ENCODE results near the gene ALK.

The ALK gene

DNA sequence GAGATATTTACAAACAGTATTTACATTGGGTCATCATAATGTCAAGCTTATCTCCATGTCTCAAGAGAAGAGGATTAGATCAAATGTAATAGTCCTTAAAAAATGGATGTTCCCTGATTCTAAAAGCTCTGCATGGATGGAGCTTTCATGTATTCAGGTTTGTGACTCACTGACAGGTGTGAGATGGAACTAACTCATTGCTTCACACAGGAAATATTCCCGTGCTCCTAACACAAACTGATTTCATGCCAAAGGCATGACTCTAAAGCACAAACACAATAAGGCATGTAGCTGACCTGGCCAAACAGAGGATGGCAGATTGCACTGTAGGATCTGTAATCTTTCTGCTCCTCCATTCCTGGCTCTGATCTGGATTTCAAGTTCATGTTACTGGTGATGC, 110.0 kb downstream of the ALK start:
- no peaks in the 10 kb centered on the region for H3K9me3 ChIP-seq (ENCODE audit: control insufficient read depth, insufficient read depth, low read length)
- no peaks in the 10 kb centered on the region for H3K4me1 ChIP-seq (ENCODE audit: insufficient read depth, low read length)
- H3K9ac ChIP-seq (ENCODE audit: low read depth, low read length), result no peak overlapping the region
- H3K36me3 ChIP-seq (ENCODE audit: insufficient read depth, low read length), result no peaks in the 10 kb centered on the region

DNA sequence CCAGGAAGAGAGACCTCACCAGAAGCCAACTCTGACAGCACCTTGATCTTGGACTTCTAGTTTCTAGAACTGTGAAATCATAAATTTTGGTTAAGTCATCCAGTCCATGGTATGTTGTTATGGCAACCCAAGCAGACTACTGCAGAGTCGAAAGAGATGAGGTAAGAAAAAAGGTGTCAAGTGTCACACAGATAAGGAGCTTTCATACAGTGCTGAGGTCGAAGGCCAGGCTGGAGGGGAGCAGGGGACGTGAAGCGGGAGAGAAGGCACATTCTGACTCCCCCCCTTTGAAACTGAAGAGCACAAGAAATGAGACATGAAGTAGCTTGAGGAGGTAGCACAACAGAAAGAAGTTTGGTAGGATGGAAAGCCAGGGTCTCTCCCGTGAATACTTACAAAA, 110.4 kb downstream of the ALK start:
- Histone ChIP-seq H3K4me1 (ENCODE audit: insufficient read depth, low read length) (no peaks in the 10 kb centered on the region), H3K36me3 (ENCODE audit: insufficient read depth, low read length) (no peaks in the 10 kb centered on the region), H3K9me3 (ENCODE audit: control insufficient read depth, insufficient read depth, low read length) (no peaks in the 10 kb centered on the region), H3K9ac (ENCODE audit: low read depth, low read length) (no peak overlapping the region)

DNA sequence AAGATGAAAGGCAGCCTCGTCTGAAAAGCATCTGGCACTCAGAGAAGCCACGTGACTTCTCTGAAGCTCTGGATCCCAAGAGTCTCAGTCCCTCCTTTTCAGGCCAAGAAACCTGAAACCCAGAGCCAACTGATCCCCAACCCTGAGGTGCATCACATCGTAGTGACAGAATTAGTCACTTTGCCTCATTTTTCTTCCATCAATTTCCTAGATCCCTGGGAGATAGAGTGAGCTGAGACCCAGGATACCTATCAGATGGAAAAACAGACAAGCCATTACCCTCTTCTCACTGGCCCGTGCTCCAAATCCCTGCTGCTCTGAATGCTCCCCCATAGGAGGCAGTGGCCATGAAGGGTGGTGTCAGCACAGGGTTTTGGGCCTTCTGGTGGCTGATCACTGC, 113.1 kb downstream of the ALK start:
- no peak overlapping the region for H3K9ac ChIP-seq (ENCODE audit: low read depth, low read length)
- no peaks in the 10 kb centered on the region for H3K36me3 ChIP-seq (ENCODE audit: insufficient read depth, low read length)
- no peaks in the 10 kb centered on the region for H3K9me3 ChIP-seq (ENCODE audit: control insufficient read depth, insufficient read depth, low read length)
- H3K4me1 ChIP-seq (ENCODE audit: insufficient read depth, low read length), result no peaks in the 10 kb centered on the region

DNA sequence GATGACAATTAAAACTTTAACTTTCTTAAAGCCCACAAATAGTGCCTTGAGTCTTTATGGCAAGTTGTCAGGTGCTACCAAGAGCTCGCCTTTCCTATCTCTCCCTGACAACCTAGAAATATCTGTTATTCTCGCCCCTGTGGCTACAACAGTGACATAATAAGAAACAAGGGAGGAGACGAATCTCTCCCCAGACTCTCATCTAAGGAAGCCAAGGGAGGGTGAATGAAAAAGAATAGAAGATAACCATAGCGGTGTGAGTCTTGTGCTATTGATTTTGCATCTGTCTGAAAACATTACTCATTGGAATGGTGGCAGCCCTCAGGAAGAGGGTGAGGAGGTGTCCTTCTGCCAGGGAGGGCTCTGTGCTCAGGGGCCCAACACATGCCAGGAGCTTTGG, 114.3 kb downstream of the ALK start:
- H3K9ac ChIP-seq (ENCODE audit: low read depth, low read length), result no peak overlapping the region
- no peaks in the 10 kb centered on the region for H3K36me3 ChIP-seq (ENCODE audit: insufficient read depth, low read length)
- H3K9me3 ChIP-seq (ENCODE audit: control insufficient read depth, insufficient read depth, low read length), result no peaks in the 10 kb centered on the region
- H3K4me1 ChIP-seq (ENCODE audit: insufficient read depth, low read length), result no peaks in the 10 kb centered on the region

DNA sequence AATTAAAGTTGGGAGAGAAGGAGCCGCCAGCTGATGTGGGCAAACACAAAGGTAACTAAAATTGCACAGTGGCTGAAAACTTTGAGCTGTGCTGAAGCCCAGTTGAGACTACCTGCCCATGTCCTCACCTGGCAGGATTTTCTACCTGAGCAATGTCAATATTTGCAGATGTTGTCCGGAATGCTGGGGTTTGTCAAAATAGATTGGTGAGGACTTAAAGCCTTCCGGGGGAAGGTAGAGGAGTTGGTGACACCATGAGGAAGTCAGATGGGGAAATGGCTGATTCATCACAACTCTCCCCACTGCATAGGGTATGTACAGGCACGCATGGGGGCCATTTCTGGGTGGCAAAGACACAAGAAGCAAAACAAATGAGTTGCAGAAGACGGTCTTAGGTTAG, 114.9 kb downstream of the ALK start:
- no peaks in the 10 kb centered on the region for H3K9me3 ChIP-seq (ENCODE audit: control insufficient read depth, insufficient read depth, low read length)
- H3K9ac ChIP-seq (ENCODE audit: low read depth, low read length), result no peak overlapping the region
- no peaks in the 10 kb centered on the region for H3K36me3 ChIP-seq (ENCODE audit: insufficient read depth, low read length)
- no peaks in the 10 kb centered on the region for H3K4me1 ChIP-seq (ENCODE audit: insufficient read depth, low read length)

DNA sequence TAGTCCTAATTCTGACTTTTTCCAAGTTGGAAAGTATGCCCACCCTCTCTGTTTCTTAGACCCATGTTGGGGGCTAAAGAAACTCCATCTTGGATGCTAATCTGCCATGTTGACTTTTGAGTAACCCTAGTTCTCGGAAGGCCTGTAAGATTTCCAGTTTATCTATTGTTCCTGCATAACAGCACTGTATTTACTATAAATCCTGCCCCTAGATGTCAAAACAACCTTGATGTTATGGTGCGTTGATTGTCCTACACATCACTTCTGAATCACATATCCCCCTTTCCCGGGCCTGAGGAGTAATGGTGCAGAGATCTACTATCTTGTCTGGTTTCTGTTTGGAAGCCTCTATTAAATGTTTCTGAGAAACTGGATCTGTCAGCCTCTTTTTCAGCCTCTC, 116.7 kb downstream of the ALK start:
- H3K9me3 ChIP-seq (ENCODE audit: control insufficient read depth, insufficient read depth, low read length), result no peaks in the 10 kb centered on the region
- no peak overlapping the region for H3K9ac ChIP-seq (ENCODE audit: low read depth, low read length)
- no peaks in the 10 kb centered on the region for H3K4me1 ChIP-seq (ENCODE audit: insufficient read depth, low read length)
- H3K36me3 ChIP-seq (ENCODE audit: insufficient read depth, low read length), result no peaks in the 10 kb centered on the region

DNA sequence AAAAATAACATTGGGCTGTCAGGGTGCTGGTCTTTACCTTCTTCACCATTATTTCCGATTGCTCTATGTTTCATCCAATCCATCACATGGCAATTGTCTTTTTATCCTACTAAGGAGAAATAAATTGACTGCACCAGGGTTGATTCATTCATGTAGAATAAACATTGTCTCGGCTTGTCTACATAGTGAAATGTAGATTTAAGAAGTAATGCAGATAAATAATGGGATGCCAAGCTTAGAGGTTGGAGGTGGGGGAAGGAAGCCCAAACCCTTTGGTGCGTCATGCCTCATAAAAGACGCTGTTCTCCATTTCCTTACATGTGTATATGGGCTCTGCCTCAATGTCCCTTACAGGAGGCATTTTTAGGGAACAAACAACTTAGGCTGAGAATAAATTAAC, 117.8 kb downstream of the ALK start:
- H3K4me1 ChIP-seq (ENCODE audit: insufficient read depth, low read length), result no peaks in the 10 kb centered on the region

DNA sequence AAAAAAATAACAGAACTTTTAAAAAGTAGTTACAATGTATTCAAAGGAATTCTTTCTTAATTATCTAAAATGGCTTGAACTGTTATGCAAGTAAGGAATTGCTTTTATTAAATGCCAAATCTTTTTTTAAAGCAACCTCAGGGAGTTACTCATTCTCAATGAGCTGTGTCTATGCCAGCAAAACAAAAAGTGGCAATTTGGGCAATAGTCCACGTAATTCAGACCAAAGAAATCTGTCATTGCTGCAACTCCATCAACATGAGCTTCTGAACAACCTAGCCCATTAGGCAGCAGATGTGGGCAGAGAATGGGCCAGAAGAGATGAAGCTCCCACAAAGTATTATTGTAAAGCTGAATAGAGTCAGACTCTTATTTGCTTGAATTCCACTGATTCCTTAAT, 118.4 kb downstream of the ALK start:
- Histone ChIP-seq H3K9me3 (ENCODE audit: control insufficient read depth, insufficient read depth, low read length) (no peaks in the 10 kb centered on the region), H3K9ac (ENCODE audit: low read depth, low read length) (no peak overlapping the region), H3K36me3 (ENCODE audit: insufficient read depth, low read length) (no peaks in the 10 kb centered on the region), H3K4me1 (ENCODE audit: insufficient read depth, low read length) (no peaks in the 10 kb centered on the region)

More for the DNA sequence above, 117.8 kb downstream of the ALK start:
- Histone ChIP-seq H3K9ac (ENCODE audit: low read depth, low read length) (no peak overlapping the region), H3K36me3 (ENCODE audit: insufficient read depth, low read length) (no peaks in the 10 kb centered on the region), H3K9me3 (ENCODE audit: control insufficient read depth, insufficient read depth, low read length) (no peaks in the 10 kb centered on the region)

DNA sequence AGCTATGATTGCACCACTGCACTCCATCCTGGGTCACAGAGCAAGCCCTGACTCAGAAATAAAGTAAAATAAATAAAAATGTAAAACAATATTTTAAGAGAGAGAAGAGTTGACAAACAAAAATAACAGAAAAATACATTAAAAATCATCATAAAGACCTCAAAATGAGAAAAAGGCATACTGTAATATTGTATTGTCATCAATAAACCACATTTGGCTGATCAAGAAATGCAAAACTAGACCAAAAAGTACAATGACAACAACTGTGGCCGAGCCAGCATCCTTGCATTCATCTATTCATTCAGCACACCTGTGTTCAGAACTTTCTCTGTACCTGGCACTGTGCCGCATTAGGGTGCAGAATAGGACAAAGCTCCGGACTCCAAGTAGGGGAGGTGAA, 121.8 kb downstream of the ALK start:
- H3K4me1 ChIP-seq (ENCODE audit: insufficient read depth, low read length), result peaks cover 6% of the 10 kb centered on the region
- H3K36me3 ChIP-seq (ENCODE audit: insufficient read depth, low read length), result no peaks in the 10 kb centered on the region
- H3K9ac ChIP-seq (ENCODE audit: low read depth, low read length), result no peak overlapping the region
- H3K9me3 ChIP-seq (ENCODE audit: control insufficient read depth, insufficient read depth, low read length), result no peaks in the 10 kb centered on the region

DNA sequence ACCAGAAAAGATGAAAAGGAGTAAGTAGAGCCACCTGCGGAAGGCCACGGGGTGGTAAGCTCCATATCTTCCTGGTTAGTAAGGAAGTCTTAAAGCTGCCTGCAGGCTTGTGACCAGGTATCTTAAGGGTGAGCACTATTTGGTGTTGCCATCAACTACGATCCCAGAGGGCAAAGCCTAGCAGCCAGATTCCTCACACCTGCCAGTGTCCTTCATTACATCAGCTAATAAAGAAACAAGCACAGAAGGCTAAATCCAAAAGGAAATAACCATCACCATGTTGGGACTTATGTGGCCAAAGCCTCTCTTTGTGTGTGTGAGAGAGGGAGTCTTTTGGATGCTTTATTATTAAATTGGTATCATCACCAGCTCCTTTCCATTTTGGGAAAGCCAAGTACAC, 123.5 kb downstream of the ALK start:
- H3K9ac ChIP-seq (ENCODE audit: low read depth, low read length), result no peak overlapping the region
- H3K9me3 ChIP-seq (ENCODE audit: control insufficient read depth, insufficient read depth, low read length), result no peaks in the 10 kb centered on the region
- no peaks in the 10 kb centered on the region for H3K36me3 ChIP-seq (ENCODE audit: insufficient read depth, low read length)
- peaks cover 6% of the 10 kb centered on the region for H3K4me1 ChIP-seq (ENCODE audit: insufficient read depth, low read length)

DNA sequence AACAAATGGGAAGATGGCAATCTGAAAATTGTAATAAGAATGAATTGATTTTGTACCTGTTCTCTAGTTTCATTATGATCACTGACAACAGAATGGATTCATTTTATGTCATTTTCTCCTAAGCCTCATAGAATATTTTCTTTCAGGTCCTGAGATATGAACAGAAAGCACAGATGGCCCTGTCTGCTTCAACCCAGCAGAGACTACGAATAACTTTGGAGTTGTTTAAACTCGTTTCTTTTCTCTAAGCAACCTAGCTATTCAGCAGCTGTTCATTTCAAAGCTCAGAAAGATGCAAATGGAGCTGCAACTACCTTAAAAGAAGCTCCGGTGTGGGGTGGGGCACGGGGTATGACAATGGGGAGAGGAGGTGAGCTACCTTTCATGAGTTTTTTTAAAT, 124.9 kb downstream of the ALK start:
- no peaks in the 10 kb centered on the region for H3K36me3 ChIP-seq (ENCODE audit: insufficient read depth, low read length)
- H3K9me3 ChIP-seq (ENCODE audit: control insufficient read depth, insufficient read depth, low read length), result no peaks in the 10 kb centered on the region
- no peak overlapping the region for H3K9ac ChIP-seq (ENCODE audit: low read depth, low read length)
- H3K4me1 ChIP-seq (ENCODE audit: insufficient read depth, low read length), result peaks cover 6% of the 10 kb centered on the region

DNA sequence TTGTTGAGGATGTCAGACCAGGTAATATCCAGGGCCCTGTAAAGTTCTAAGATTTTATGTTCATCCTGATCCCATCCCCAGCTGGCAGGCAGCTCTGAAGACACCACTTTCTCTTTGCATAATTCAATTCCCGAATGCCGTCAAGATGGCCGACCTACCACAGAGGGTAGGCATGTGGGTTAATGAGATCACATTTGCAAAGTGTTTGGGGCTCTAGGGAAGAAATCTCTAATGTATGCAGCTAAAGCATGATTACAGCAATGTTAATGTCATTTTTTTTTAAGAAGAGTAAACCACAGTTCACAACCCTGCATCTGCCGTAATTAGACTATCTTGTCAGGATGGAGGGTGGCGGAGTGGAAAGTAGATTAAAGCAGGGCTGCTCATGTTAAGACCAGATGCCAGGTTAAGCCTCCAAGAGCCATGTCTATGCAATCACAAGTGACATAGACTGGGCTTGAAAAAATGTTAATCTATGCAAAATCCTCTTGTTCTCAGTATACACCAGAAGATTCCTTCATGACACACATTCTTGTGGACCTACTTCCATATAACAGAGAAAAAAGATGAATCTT, 131.4 kb downstream of the ALK start:
- Histone ChIP-seq H3K4me1 (ENCODE audit: insufficient read depth, low read length) (no peaks in the 10 kb centered on the region), H3K9ac (ENCODE audit: low read depth, low read length) (no peak overlapping the region), H3K36me3 (ENCODE audit: insufficient read depth, low read length) (no peaks in the 10 kb centered on the region), H3K9me3 (ENCODE audit: control insufficient read depth, insufficient read depth, low read length) (no peaks in the 10 kb centered on the region)

DNA sequence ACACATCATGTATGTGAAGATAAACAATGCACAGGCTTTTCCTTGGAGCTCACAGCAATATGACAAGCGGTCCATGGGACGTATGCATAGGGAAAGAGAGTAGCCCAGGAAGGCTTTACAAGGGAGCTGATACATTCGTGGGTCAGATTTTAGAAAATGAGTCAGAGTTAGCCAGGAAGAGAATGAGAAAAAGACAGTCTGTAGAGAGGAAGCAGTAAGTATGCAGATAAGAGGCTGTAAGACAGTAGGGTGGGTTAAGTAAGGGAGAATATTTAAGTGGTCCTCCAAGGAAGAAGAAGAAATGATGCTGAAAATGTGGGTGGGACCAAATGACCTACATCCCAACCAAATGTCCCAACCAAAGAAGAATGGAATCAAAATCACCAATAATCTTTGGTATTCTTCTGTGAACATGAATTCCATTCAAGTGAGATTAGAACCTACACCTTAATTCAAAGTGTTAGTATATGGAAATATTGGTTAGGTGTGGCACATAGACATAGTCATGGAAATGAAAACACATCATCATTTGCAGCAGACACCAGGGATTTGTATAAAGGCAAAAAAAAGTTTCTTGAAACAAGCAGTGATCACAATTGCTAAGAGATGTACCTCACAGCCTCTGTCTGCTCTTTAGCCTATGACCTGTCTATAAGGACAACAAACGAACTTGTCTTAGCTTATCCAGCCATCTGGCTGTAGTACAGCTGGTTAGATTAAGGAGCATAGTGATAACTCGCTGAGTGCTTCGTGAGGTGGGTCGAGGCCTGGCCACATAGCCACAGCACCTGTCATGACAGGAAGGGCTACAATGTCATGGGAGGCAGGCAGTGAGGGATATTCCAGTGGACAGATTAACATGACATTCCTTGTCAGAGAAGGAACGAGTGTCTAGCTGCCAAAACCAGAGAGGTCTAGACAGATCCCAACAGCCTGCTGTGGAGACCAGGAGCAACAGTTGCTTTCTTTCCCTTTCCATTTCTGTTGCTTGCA, 133.6 kb downstream of the ALK start:
- H3K36me3 ChIP-seq (ENCODE audit: insufficient read depth, low read length), result no peaks in the 10 kb centered on the region
- no peaks in the 10 kb centered on the region for H3K9me3 ChIP-seq (ENCODE audit: control insufficient read depth, insufficient read depth, low read length)
- H3K4me1 ChIP-seq (ENCODE audit: insufficient read depth, low read length), result no peaks in the 10 kb centered on the region
- no peak overlapping the region for H3K9ac ChIP-seq (ENCODE audit: low read depth, low read length)

DNA sequence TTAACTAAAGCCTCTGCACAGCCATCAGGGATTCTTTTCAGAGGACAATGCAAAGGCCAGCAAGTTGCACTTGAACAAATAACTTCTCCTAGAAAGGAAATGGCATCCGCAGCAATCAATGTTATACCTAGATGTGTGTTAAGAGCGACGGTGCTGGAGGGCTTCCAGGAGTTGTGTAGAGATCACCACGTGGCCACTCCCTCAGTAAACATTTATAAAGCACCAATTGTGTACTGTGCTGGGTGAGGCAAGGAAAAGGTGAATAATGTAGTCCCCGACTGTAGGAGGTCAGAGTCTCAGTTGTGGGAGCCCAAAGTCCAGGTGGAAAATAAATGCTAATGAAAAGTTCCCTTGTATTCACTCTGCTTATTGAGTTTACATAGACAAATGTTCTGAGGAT, 135.0 kb downstream of the ALK start:
- no peaks in the 10 kb centered on the region for H3K36me3 ChIP-seq (ENCODE audit: insufficient read depth, low read length)
- H3K4me1 ChIP-seq (ENCODE audit: insufficient read depth, low read length), result no peaks in the 10 kb centered on the region
- no peaks in the 10 kb centered on the region for H3K9me3 ChIP-seq (ENCODE audit: control insufficient read depth, insufficient read depth, low read length)
- H3K9ac ChIP-seq (ENCODE audit: low read depth, low read length), result no peak overlapping the region

DNA sequence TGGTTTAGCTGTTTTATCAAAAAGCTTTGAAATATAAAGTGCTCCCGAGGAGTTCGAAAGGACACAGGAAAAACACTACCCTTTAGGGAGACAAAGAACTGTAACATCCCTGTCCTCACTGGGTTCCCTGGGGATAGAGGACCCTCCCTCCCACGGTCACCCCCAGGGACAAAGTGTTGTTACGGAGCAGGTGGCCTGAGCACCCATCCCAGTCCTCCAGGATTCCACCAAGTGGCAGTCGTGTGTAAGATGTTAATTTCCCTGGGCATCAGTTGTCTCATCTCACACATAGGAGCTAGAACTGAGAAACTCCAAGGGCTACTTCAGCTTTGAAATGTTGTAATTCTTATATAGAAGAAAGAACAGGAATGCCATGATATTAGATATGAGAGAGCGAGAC, 137.7 kb downstream of the ALK start:
- Histone ChIP-seq H3K9ac (ENCODE audit: low read depth, low read length) (no peak overlapping the region), H3K4me1 (ENCODE audit: insufficient read depth, low read length) (no peaks in the 10 kb centered on the region), H3K9me3 (ENCODE audit: control insufficient read depth, insufficient read depth, low read length) (no peaks in the 10 kb centered on the region), H3K36me3 (ENCODE audit: insufficient read depth, low read length) (no peaks in the 10 kb centered on the region)
